ENCODE data around the gene RWDD4. TPM values are rescaled to one million over a fixed set of nuclear protein-coding genes. Genes with fewer than 3 reads are reported as not detected.

Gene RWDD4
- polyA plus RNA-seq (2013): 23.4 TPM

DNA sequence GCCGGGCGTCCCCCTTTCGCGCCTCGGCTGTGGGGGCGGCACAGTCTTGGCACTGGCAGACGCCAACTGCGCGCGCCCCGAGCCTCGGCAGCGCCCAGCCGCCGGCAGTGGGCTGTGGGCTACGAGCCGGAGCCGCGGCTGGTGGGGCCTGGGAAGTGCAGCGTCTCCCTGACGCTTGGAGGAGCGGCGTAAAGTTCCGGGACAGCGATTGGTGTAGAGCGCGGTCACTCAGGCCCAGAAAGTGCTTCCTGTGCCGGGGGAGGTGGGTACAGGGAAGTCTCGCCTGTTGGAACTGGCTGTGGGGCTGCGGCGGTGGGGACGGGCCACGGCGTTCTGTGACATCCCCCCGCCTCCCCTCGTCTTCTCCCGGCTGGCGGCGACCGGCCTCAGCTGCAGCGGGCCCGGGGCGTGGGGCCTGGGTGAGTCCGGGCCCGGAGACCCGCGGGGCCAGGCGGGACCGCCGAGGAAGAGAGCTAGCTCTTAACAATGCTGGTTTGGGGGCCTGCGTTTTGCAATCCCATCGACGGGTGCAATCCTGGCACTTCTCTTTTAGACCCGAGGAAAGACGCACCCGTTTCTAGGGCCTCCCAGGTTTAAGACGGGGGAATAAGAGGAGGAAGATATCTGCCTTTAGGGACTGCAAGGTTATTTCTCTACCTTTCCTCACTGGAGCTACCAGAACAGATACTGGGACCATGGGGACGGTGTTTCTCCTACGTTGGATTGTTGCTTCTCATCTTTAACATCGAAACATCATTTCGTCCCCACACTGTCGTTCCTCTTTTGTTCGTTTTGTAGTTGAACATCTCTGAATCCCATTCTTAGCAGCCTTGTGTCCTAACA lies at the start of gene RWDD4, which contains the start of gene TRAPPC11:
RWDD4 (minus strand) TSS at position 157 of the 843 bp plus-strand sequence. CDS start 233 bp downstream, outside the sequence.
TRAPPC11 (plus strand) TSS at position 265 of the 843 bp plus-strand sequence. CDS start 4,575 bp downstream, outside the sequence.
- Histone ChIP-seq H3K4me3 (ENCODE audit: control insufficient read depth in 1 of 7, extremely low read depth in 1 of 7, insufficient read depth in 4 of 7, low read depth in 2 of 7, low read length in 6 of 7) (peak within 1 kb of the TSS; percentile 84 to 99 (median 93)), H3K36me3 (ENCODE audit: control insufficient read depth in 4 of 4, insufficient read depth in 4 of 4, low read length in 3 of 4) (peaks cover 4 to 13% (median 8%) of the 10 kb centered on the region in 4 experiments), H3K27ac (ENCODE audit: insufficient read depth in 1 of 2, low read depth in 1 of 2, low read length in 2 of 2, poor library complexity in 1 of 2, severe bottlenecking in 2 of 2) (peak within 1 kb of the TSS; percentile 79 to 91), H3K27me3 (replicated peaks in 2 of 5; ENCODE audit: control insufficient read depth in 4 of 5, insufficient read depth in 5 of 5, low read length in 4 of 5) (no peaks in the 10 kb centered on the region), H3K9me3 (ENCODE audit: control extremely low read depth in 1 of 5, control insufficient read depth in 4 of 5, insufficient read depth in 2 of 5, low read depth in 1 of 5, low read length in 4 of 5) (no peaks in the 10 kb centered on the region), H3K4me1 (ENCODE audit: control extremely low read depth in 1 of 4, control insufficient read depth in 4 of 4, insufficient read depth in 4 of 4, low read length in 3 of 4) (peaks cover 7 to 26% (median 19%) of the 10 kb centered on the region in 4 experiments)
- ChIA-PET CTCF (interaction anchor here (0.6 to 1.6 kb wide), 3 partner anchors 11 to 151 kb away, joined by 3 to 6 read pairs (median 3); no protein-coding TSS in a partner anchor), POLR2A (interaction anchor here (0.6 to 1.3 kb wide), 3 partner anchors 9 to 156 kb away, joined by 3 to 4 read pairs (median 3); no protein-coding TSS in a partner anchor)
- 0% methylated on average over 34 of the region's 63 CpGs for WGBS (ENCODE audit: insufficient coverage)
- DNase-seq: peak; percentile 98 to 99 (median 99)

DNA sequence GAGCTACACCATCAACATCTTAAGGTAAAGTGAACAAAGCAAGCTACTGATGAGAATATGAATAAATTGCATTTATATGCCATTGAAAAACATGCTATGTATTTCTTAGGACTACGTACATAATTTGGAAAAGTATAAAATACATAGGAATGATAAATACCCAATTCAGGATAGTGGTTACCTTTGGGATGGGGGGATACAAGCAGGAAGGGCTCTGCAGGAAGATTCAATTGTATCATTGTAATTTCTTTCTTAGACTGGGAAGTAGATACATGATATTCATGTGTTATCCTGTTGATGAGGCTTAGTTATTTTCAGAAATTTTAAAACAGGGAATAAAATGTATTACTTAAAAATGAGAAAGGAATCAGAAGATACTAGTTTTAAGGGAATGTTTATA lies 43.5 kb upstream of the RWDD4 start:
- H3K36me3 ChIP-seq (ENCODE audit: control insufficient read depth in 4 of 4, insufficient read depth in 4 of 4, low read length in 3 of 4): peaks cover 37 to 88% (median 62%) of the 10 kb centered on the region in 4 experiments
- no CpG with 5 or more reads among the region's 1 CpG for WGBS (ENCODE audit: insufficient coverage)
- no peaks in the 10 kb centered on the region for H3K4me1 ChIP-seq (ENCODE audit: control extremely low read depth in 1 of 4, control insufficient read depth in 4 of 4, insufficient read depth in 4 of 4, low read length in 3 of 4)
- no peak for DNase-seq
- ChIA-PET CTCF (interaction anchor here (1.0 kb wide), 1 partner anchor 11 kb away, joined by 5 read pairs; no protein-coding TSS in a partner anchor), POLR2A (interaction anchor here (0.5 kb wide), 1 partner anchor 17 kb away, joined by 3 read pairs; no protein-coding TSS in a partner anchor)
- H3K9me3 ChIP-seq (ENCODE audit: control extremely low read depth in 1 of 5, control insufficient read depth in 4 of 5, insufficient read depth in 2 of 5, low read depth in 1 of 5, low read length in 4 of 5): peaks cover 0 to 12% (median 0%) of the 10 kb centered on the region in 5 experiments
- no peak overlapping the region for H3K4me3 ChIP-seq (ENCODE audit: control insufficient read depth in 1 of 7, extremely low read depth in 1 of 7, insufficient read depth in 4 of 7, low read depth in 2 of 7, low read length in 6 of 7)
- H3K27me3 ChIP-seq (replicated peaks in 2 of 5; ENCODE audit: control insufficient read depth in 4 of 5, insufficient read depth in 5 of 5, low read length in 4 of 5): no peaks in the 10 kb centered on the region
- no peak overlapping the region for H3K27ac ChIP-seq (ENCODE audit: insufficient read depth in 1 of 2, low read depth in 1 of 2, low read length in 2 of 2, poor library complexity in 1 of 2, severe bottlenecking in 2 of 2)

DNA sequence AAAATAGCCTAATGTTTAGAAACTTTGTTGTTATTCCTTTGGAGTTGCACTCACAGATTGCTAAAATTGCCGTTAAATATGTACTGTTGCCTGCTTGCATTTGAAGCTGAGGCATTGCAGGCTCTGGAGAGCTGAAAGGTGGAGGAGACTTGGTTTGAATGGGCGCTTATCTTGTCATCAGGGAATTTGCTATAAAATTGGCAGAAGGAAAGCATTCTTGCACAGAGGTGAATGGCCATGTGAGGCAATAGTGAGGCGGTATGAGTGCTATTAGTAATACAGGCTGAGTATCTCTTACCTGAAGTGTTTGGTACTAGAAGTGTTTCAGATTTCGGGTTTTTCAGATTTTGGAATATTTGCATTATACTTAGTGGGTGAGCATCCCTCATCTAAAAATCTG lies 41.4 kb upstream of the RWDD4 start:
- CTCF ChIA-PET: interaction anchor here (1.5 to 1.6 kb wide), 2 partner anchors 10 to 13 kb away, joined by 4 to 5 read pairs; no protein-coding TSS in a partner anchor
- H3K27ac ChIP-seq (ENCODE audit: insufficient read depth in 1 of 2, low read depth in 1 of 2, low read length in 2 of 2, poor library complexity in 1 of 2, severe bottlenecking in 2 of 2): no peak overlapping the region
- WGBS (ENCODE audit: insufficient coverage): 98% methylated on average over 3 of the region's 4 CpGs
- H3K36me3 ChIP-seq (ENCODE audit: control insufficient read depth in 4 of 4, insufficient read depth in 4 of 4, low read length in 3 of 4): peaks cover 46 to 90% (median 61%) of the 10 kb centered on the region in 4 experiments
- peaks cover 0 to 12% (median 0%) of the 10 kb centered on the region in 5 experiments for H3K9me3 ChIP-seq (ENCODE audit: control extremely low read depth in 1 of 5, control insufficient read depth in 4 of 5, insufficient read depth in 2 of 5, low read depth in 1 of 5, low read length in 4 of 5)
- H3K27me3 ChIP-seq (replicated peaks in 2 of 5; ENCODE audit: control insufficient read depth in 4 of 5, insufficient read depth in 5 of 5, low read length in 4 of 5): no peaks in the 10 kb centered on the region
- H3K4me1 ChIP-seq (ENCODE audit: control extremely low read depth in 1 of 4, control insufficient read depth in 4 of 4, insufficient read depth in 4 of 4, low read length in 3 of 4): no peaks in the 10 kb centered on the region
- no peak overlapping the region for H3K4me3 ChIP-seq (ENCODE audit: control insufficient read depth in 1 of 7, extremely low read depth in 1 of 7, insufficient read depth in 4 of 7, low read depth in 2 of 7, low read length in 6 of 7)
- no peak for DNase-seq
- POLR2A ChIA-PET: no interaction called here

DNA sequence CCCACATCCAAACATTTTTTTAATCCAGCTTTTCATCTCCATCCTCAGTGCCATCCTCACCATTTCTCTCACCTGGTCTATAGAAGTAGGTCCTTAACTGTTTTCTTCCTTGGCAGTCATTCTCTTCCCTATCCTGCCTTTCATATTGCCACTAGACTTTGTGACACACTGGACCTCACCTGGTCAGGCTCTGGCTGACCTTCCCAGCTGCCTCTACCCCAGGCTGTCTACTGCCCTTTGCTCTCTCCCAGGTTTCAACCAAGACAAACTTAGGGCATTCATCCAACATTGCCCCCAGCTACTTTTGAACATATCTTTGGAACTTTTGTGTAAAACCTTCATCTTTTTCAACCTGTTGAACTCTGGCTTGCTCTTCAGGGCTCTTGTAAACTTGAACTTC lies 39.9 kb upstream of the RWDD4 start:
- Histone ChIP-seq H3K4me3 (ENCODE audit: control insufficient read depth in 1 of 7, extremely low read depth in 1 of 7, insufficient read depth in 4 of 7, low read depth in 2 of 7, low read length in 6 of 7) (no peak overlapping the region), H3K36me3 (ENCODE audit: control insufficient read depth in 4 of 4, insufficient read depth in 4 of 4, low read length in 3 of 4) (peaks cover 42 to 90% (median 63%) of the 10 kb centered on the region in 4 experiments), H3K27ac (ENCODE audit: insufficient read depth in 1 of 2, low read depth in 1 of 2, low read length in 2 of 2, poor library complexity in 1 of 2, severe bottlenecking in 2 of 2) (no peak overlapping the region), H3K4me1 (ENCODE audit: control extremely low read depth in 1 of 4, control insufficient read depth in 4 of 4, insufficient read depth in 4 of 4, low read length in 3 of 4) (no peaks in the 10 kb centered on the region), H3K9me3 (ENCODE audit: control extremely low read depth in 1 of 5, control insufficient read depth in 4 of 5, insufficient read depth in 2 of 5, low read depth in 1 of 5, low read length in 4 of 5) (peaks cover 0 to 12% (median 0%) of the 10 kb centered on the region in 5 experiments), H3K27me3 (replicated peaks in 2 of 5; ENCODE audit: control insufficient read depth in 4 of 5, insufficient read depth in 5 of 5, low read length in 4 of 5) (no peaks in the 10 kb centered on the region)
- no peak for DNase-seq
- ChIA-PET CTCF (interaction anchor here (0.8 to 1.8 kb wide), 5 partner anchors 9 to 21 kb away, joined by 3 to 9 read pairs (median 5); no protein-coding TSS in a partner anchor), POLR2A (no interaction called here)

DNA sequence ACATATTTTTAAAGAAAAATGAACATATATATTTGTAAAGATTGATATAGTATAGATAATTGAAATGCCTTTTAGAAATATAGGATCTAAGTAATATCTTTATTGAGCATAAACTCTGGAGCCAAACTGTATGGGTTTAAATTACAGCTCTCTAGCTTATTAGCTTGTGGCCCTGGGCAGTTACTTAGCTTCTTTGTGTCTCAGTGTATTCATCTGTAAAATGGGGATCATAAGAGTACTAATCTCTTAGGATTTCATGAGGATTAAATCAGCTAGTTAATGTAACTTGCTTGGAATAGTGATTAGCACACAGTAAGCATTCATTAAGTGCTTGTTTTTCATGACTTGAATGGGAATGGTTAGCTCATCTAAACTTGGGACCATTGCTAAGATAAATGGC lies 32.9 kb upstream of the RWDD4 start:
- H3K4me3 ChIP-seq (ENCODE audit: control insufficient read depth in 1 of 7, extremely low read depth in 1 of 7, insufficient read depth in 4 of 7, low read depth in 2 of 7, low read length in 6 of 7): no peak overlapping the region
- no peaks in the 10 kb centered on the region for H3K9me3 ChIP-seq (ENCODE audit: control extremely low read depth in 1 of 5, control insufficient read depth in 4 of 5, insufficient read depth in 2 of 5, low read depth in 1 of 5, low read length in 4 of 5)
- H3K27me3 ChIP-seq (replicated peaks in 2 of 5; ENCODE audit: control insufficient read depth in 4 of 5, insufficient read depth in 5 of 5, low read length in 4 of 5): no peaks in the 10 kb centered on the region
- ChIA-PET CTCF (interaction anchor here (1.2 kb wide), 1 partner anchor 10 kb away, joined by 5 read pairs; no protein-coding TSS in a partner anchor), POLR2A (no interaction called here)
- DNase-seq: no peak
- no peak overlapping the region for H3K27ac ChIP-seq (ENCODE audit: insufficient read depth in 1 of 2, low read depth in 1 of 2, low read length in 2 of 2, poor library complexity in 1 of 2, severe bottlenecking in 2 of 2)
- no peaks in the 10 kb centered on the region for H3K4me1 ChIP-seq (ENCODE audit: control extremely low read depth in 1 of 4, control insufficient read depth in 4 of 4, insufficient read depth in 4 of 4, low read length in 3 of 4)
- peaks cover 23 to 68% (median 47%) of the 10 kb centered on the region in 4 experiments for H3K36me3 ChIP-seq (ENCODE audit: control insufficient read depth in 4 of 4, insufficient read depth in 4 of 4, low read length in 3 of 4)

DNA sequence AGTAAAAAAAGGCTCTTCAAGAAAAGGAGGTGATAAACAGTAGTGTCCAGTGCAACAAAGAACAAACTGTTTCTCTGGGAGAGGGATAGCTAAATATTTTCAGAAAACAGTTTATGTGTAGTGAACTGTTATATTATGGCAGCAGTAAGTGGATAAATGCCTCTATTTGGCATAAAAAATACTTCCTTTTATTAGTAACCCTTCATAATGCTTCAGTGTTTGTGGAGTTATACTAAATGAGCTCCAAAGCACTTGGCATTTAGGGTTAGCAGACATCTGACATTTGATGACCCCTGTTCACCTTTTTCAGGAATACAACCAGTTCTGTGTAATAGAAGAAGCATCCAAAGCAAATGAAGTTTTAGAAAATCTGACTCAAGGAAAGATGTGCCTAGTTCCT lies 32.0 kb upstream of the RWDD4 start:
- H3K4me3 ChIP-seq (ENCODE audit: control insufficient read depth in 1 of 7, extremely low read depth in 1 of 7, insufficient read depth in 4 of 7, low read depth in 2 of 7, low read length in 6 of 7): no peak overlapping the region
- no peak overlapping the region for H3K27ac ChIP-seq (ENCODE audit: insufficient read depth in 1 of 2, low read depth in 1 of 2, low read length in 2 of 2, poor library complexity in 1 of 2, severe bottlenecking in 2 of 2)
- ChIA-PET POLR2A (no interaction called here), CTCF (interaction anchor here (1.2 to 2.5 kb wide), 3 partner anchors 8 to 11 kb away, joined by 5 to 9 read pairs (median 5); no protein-coding TSS in a partner anchor)
- no peak for DNase-seq
- H3K36me3 ChIP-seq (ENCODE audit: control insufficient read depth in 4 of 4, insufficient read depth in 4 of 4, low read length in 3 of 4): peaks cover 23 to 66% (median 45%) of the 10 kb centered on the region in 4 experiments
- no peaks in the 10 kb centered on the region for H3K27me3 ChIP-seq (replicated peaks in 2 of 5; ENCODE audit: control insufficient read depth in 4 of 5, insufficient read depth in 5 of 5, low read length in 4 of 5)
- H3K9me3 ChIP-seq (ENCODE audit: control extremely low read depth in 1 of 5, control insufficient read depth in 4 of 5, insufficient read depth in 2 of 5, low read depth in 1 of 5, low read length in 4 of 5): no peaks in the 10 kb centered on the region
- H3K4me1 ChIP-seq (ENCODE audit: control extremely low read depth in 1 of 4, control insufficient read depth in 4 of 4, insufficient read depth in 4 of 4, low read length in 3 of 4): no peaks in the 10 kb centered on the region

DNA sequence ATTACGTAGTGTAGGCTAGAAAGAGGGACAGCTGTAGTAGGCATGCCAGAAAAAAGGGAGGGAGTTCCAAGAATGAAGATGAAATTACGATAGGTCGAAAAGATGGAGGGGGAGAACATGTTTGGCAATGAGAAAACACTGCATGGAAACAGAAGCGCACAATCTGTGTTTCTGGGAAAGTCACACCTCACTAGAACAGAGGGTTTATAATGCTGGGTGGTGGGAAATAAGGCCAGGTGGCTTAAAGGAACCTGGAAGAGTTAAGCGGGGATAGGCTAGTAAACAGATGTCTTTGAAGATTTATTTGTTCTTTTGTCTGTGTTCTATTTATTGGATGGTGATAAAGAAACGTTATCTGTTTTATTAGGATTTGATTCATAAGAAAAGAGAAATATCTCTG lies 29.2 kb upstream of the RWDD4 start:
- H3K27ac ChIP-seq (ENCODE audit: insufficient read depth in 1 of 2, low read depth in 1 of 2, low read length in 2 of 2, poor library complexity in 1 of 2, severe bottlenecking in 2 of 2): no peak overlapping the region
- H3K9me3 ChIP-seq (ENCODE audit: control extremely low read depth in 1 of 5, control insufficient read depth in 4 of 5, insufficient read depth in 2 of 5, low read depth in 1 of 5, low read length in 4 of 5): no peaks in the 10 kb centered on the region
- ChIA-PET CTCF (interaction anchor here (1.1 kb wide), 1 partner anchor 22 kb away, joined by 3 read pairs; no protein-coding TSS in a partner anchor), POLR2A (no interaction called here)
- DNase-seq: no peak
- H3K27me3 ChIP-seq (replicated peaks in 2 of 5; ENCODE audit: control insufficient read depth in 4 of 5, insufficient read depth in 5 of 5, low read length in 4 of 5): no peaks in the 10 kb centered on the region
- H3K36me3 ChIP-seq (ENCODE audit: control insufficient read depth in 4 of 4, insufficient read depth in 4 of 4, low read length in 3 of 4): peaks cover 19 to 69% (median 48%) of the 10 kb centered on the region in 4 experiments
- H3K4me3 ChIP-seq (ENCODE audit: control insufficient read depth in 1 of 7, extremely low read depth in 1 of 7, insufficient read depth in 4 of 7, low read depth in 2 of 7, low read length in 6 of 7): no peak overlapping the region
- H3K4me1 ChIP-seq (ENCODE audit: control extremely low read depth in 1 of 4, control insufficient read depth in 4 of 4, insufficient read depth in 4 of 4, low read length in 3 of 4): no peaks in the 10 kb centered on the region
- 85% methylated on average over 6 of the region's 6 CpGs for WGBS (ENCODE audit: insufficient coverage)
